ENCODE data around the gene IPO4. TPM values are rescaled to one million over a fixed set of nuclear protein-coding genes. Genes with fewer than 3 reads are reported as not detected.

Gene IPO4
- total and polyA plus RNA-seq, 10 of the 15 experiments (the other 5 are each of a cell fraction or from before 2014, with no cell fraction given) = 7.8 to 139 (median 37.6) TPM

- TF ChIP-seq CEBPZ (IDR thresholded peaks at IDR 0.05; ENCODE audit: low read depth, low read length) (no peak), PBX3 (IDR thresholded peaks at IDR 0.05; ENCODE audit: insufficient replicate concordance, low read depth, low read length) (no peak), PML (IDR thresholded peaks at IDR 0.05; ENCODE audit: low read length) (no peak; the same call in 1 of the 2 replicates), GATAD2B (conservative IDR thresholded peaks at IDR 0.05; ENCODE audit: low read depth) (peak; percentile 97), FOXM1 (IDR thresholded peaks at IDR 0.05; ENCODE audit: low read depth, low read length) (no peak), BCL11A (IDR thresholded peaks at IDR 0.05; ENCODE audit: low read depth, low read length) (no peak), NR2C1 (IDR thresholded peaks at IDR 0.05) (no peak), STAT3 (IDR thresholded peaks at IDR 0.05; ENCODE audit: low read depth, low read length) (no peak), STAT1 (conservative IDR thresholded peaks at IDR 0.05) (peak; percentile 90; the same call in 1 of the 2 replicates), NFIC (IDR thresholded peaks at IDR 0.05; ENCODE audit: low read depth, low read length) (no peak), PAX5 (IDR thresholded peaks at IDR 0.05; ENCODE audit: borderline replicate concordance, low read depth, low read length) (0 out of 2 replicates have a peak, but pooled peaks have one; percentile 11), SIN3A (IDR thresholded peaks at IDR 0.05; ENCODE audit: low read depth, low read length) (no peak)
These were observed 52.6 kb downstream of the IPO4 start, which contains the start of gene PSME1 (continued) for GRCh38 chr14:24135834-24136683.

Measured in GM12878 (cell line).